Adrenal gland (tissue), 12 donors: ENCODE results near the gene GSTCD. TPM values are rescaled to one million over a fixed set of nuclear protein-coding genes. Genes with fewer than 3 reads are reported as not detected.
"Not testable (repeated sequence)": the region's sequence is repeated elsewhere in the genome, so short reads cannot be mapped to it uniquely, and the experiment has no call there.

Experiments
- DNase-seq, 7 donors: peaks; one replicate each; pipeline ENCODE4 v3.0.0-alpha.2; 2019 to 2020
- H3K27ac ChIP-seq, 5 donors: fragments of 200-600 bp; sonication (generic) in 4 of 5; 1 replicate in 3 of 5; 2 replicates in 2 of 5; pipeline versions ENCODE4 v1.5.1 to v1.8.0; 2016 to 2020; ENCODE audit warnings: mild to moderate bottlenecking in 1 of 5
- H3K27me3 ChIP-seq: fragments of 200-600 bp; 2 replicates; pipeline ENCODE4 v1.8.0; 2021
- H3K36me3 ChIP-seq, 2 donors: fragments of 200-600 bp; replicated peaks in 1 of 2; 1 replicate in 1 of 2; 2 replicates in 1 of 2; pipeline versions ENCODE4 v1.5.1 to v1.8.0; 2018 to 2022
- H3K4me1 ChIP-seq, 2 donors: fragments of 200-600 bp; replicated peaks in 1 of 2; 1 replicate in 1 of 2; 2 replicates in 1 of 2; pipeline versions ENCODE4 v1.5.1 to v1.8.0; 2018 to 2021
- H3K4me3 ChIP-seq, 4 donors: fragments of 200-600 bp; sonication (generic) in 3 of 4; one replicate each; pipeline ENCODE4 v1.5.1; 2016 to 2018
- H3K9me3 ChIP-seq, 3 donors: fragments of 200-600 bp; sonication (generic) in 1 of 3; replicated peaks in 1 of 3; 1 replicate in 2 of 3; 2 replicates in 1 of 3; pipeline versions ENCODE4 v1.5.1 to v1.8.0; 2016 to 2021
- CTCF ChIP-seq, 6 experiments: fragments of 450-650 bp in 4 of 6; fragments of 200-600 bp in 2 of 6; sonication (generic) in 1 of 6; IDR thresholded peaks; 1 replicate in 5 of 6; 2 replicates in 1 of 6; pipeline versions ENCODE4 v1.5.1 to v1.8.0; 2016 to 2021; ENCODE audit warnings: antibody characterized with exemption in 6 of 6, mild to moderate bottlenecking in 2 of 6, moderate library complexity in 1 of 6
- POLR2A ChIP-seq, 2 donors: fragments of 450-650 bp; IDR thresholded peaks; one replicate each; pipeline ENCODE4 v1.6.1; 2017; ENCODE audit warnings: antibody characterized with exemption in 2 of 2, mild to moderate bottlenecking in 2 of 2, moderate library complexity in 1 of 2
- WGBS, 4 donors: extraction: QIAGEN DNeasy Blood & Tissue Kit in 2 of 4; methylation state at CpG; one replicate each; pipeline versions ENCODE4 v1.1.5 to v1.1.7; 2013 to 2017; 5-methylcytosine and 5-hydroxymethylcytosine counted together
- intact Hi-C, 2 donors: fragments of 100-400 bp; cut with DNase I; formaldehyde crosslinking; loops; one replicate each; pipeline versions ENCODE4 v1.14.1 to v1.15.0; 2022 to 2023
- polyA plus RNA-seq, 3 donors: library from polyadenylated mRNA; stranded (reverse); fragments of 200-250 nt in 2 of 3; fragments of 350-450 nt in 1 of 3; fragmentation: Illumina TruSeq in 1 of 3; extraction: RNeasy Lipid Tissue Mini Kit (QIAGEN cat#74804) in 1 of 3; gene quantifications; one replicate each; pipeline ENCODE4 v1.2.3, GENCODE V29; 2013 to 2014
- total RNA-seq, 9 donors: library from RNA; depleted of rRNA in 4 of 9; stranded (reverse); fragments of >200 nt in 4 of 9; fragments of 120-200 nt in 1 of 9; fragmentation: NEBNext Ultra II Directional in 1 of 9; extraction: Animal tissue kit (Norgen Biotek cat#: 25700) in 1 of 9; gene quantifications; one replicate each; pipeline versions ENCODE4 v1.1.0 to v1.2.4, GENCODE V29; 2013 to 2023
- donor health status: healthy with polysubstance abuse.
- donor health status: Bipolar disorder and iron deficiency.
- donor health status: DM: yes; HTN: yes; CAD: no.
- donor health status: DM: no; HTN: no; CAD: no.
- donor health status: DM: no; HTN: no; CAD: no.
- donor health status: DM: yes; HTN: yes; CAD: no.

The GSTCD gene
- total and polyA plus RNA-seq, 12 donors = 0.88 to 13.8 (median 6.7) TPM

GRCh38 chr4:105715692-105716278 lies 7.2 kb downstream of the GSTCD start:
- Histone ChIP-seq H3K27ac (no peak overlapping the region), H3K4me1 (no peaks in the 10 kb centered on the region), H3K27me3 (no peaks in the 10 kb centered on the region), H3K9me3 (no peaks in the 10 kb centered on the region), H3K4me3 (no peak overlapping the region), H3K36me3 (no peaks in the 10 kb centered on the region)
- 38 to 43% (median 39%) methylated on average over 4 of the region's 4 CpGs for WGBS, 4 donors
- intact Hi-C loops = no loop called here
- TF ChIP-seq POLR2A (IDR thresholded peaks at IDR 0.05) (no peak), CTCF (IDR thresholded peaks at IDR 0.05) (peak; percentile 32 to 62 (median 46))
- DNase-seq = no peak

- TF ChIP-seq CTCF (IDR thresholded peaks at IDR 0.05) = no peak
- no peak for TF ChIP-seq POLR2A (IDR thresholded peaks at IDR 0.05)
- no peak overlapping the region for H3K27ac ChIP-seq
- H3K27me3 ChIP-seq = no peaks in the 10 kb centered on the region
- no peaks in the 10 kb centered on the region for H3K4me1 ChIP-seq
- DNase-seq = no peak
- WGBS, 4 donors = 86 to 91% (median 91%) methylated on average over 2 of the region's 2 CpGs
- intact Hi-C loops = no loop called here
- H3K9me3 ChIP-seq = no peaks in the 10 kb centered on the region
- H3K36me3 ChIP-seq = no peaks in the 10 kb centered on the region
- H3K4me3 ChIP-seq = no peak overlapping the region
Observed at GRCh38 chr4:105719204-105719603, 10.6 kb downstream of the GSTCD start.

- Histone ChIP-seq H3K36me3 (peaks cover 0 to 4% of the 10 kb centered on the region in 2 donors), H3K27me3 (no peaks in the 10 kb centered on the region), H3K9me3 (no peaks in the 10 kb centered on the region), H3K4me1 (no peaks in the 10 kb centered on the region), H3K27ac (no peak overlapping the region), H3K4me3 (no peak overlapping the region)
- 88 to 94% (median 93%) methylated on average over 2 of the region's 2 CpGs for WGBS, 4 donors
- no peak for DNase-seq
- intact Hi-C loops = no loop called here
- TF ChIP-seq POLR2A (IDR thresholded peaks at IDR 0.05) = no peak
- TF ChIP-seq CTCF (IDR thresholded peaks at IDR 0.05) = no peak
Observed at GRCh38 chr4:105725623-105726022, 17.0 kb downstream of the GSTCD start.

GRCh38 chr4:105729895-105730294 lies 21.3 kb downstream of the GSTCD start:
- H3K4me1 ChIP-seq, H3K27ac ChIP-seq, intact Hi-C loops, H3K27me3 ChIP-seq, DNase-seq, H3K36me3 ChIP-seq, H3K4me3 ChIP-seq, H3K9me3 ChIP-seq: not testable (repeated sequence)
- 97 to 99% (median 98%) methylated on average over 4 of the region's 4 CpGs for WGBS, 4 donors

- intact Hi-C loops, H3K9me3 ChIP-seq, H3K36me3 ChIP-seq, H3K4me3 ChIP-seq, H3K27me3 ChIP-seq, H3K27ac ChIP-seq, H3K4me1 ChIP-seq, DNase-seq: not testable (repeated sequence)
- WGBS, 4 donors = 93 to 100% (median 98%) methylated on average over 9 to 10 of the region's 10 CpGs
Observed at GRCh38 chr4:105735217-105735616, 26.6 kb downstream of the GSTCD start.
